ENCODE data around the gene VAV3.
"Not testable (repeated sequence)": the region's sequence is repeated elsewhere in the genome, so short reads cannot be mapped to it uniquely, and the experiment has no call there.

Gene VAV3

DNA sequence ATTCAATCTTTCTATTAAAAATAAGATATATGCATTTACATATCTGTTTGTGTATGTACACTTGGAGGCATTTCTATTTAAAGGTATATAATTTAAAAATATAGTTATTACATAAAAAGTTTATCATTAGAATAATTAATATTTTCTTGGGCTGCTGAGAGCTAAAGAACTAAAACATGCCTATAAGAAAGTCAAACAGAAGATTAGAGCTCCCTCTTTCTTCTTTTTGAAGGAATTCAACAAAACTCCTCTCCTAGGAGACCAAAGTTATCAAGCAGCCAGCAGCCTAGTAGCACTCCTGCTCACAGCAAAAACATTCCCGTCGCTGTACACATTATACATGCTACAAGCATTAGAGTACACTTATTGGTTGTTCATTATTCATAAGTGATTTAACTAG, 216.4 kb downstream of the VAV3 start:
- Histone ChIP-seq H3K36me3 (ENCODE audit: insufficient read depth, low read length) (no peaks in the 10 kb centered on the region), H3K4me3 (ENCODE audit: low read depth, low read length) (no peak overlapping the region), H3K27ac (ENCODE audit: low read depth, low read length) (no peak overlapping the region), H3K4me1 (ENCODE audit: control insufficient read depth, insufficient read depth, low read length, unreplicated experiment) (no peaks in the 10 kb centered on the region), H2AFZ (ENCODE audit: low read length, unreplicated experiment) (no peak overlapping the region), H3K79me2 (ENCODE audit: control insufficient read depth, insufficient read depth, low read length, unreplicated experiment) (no peaks in the 10 kb centered on the region), H3K27me3 (ENCODE audit: insufficient read depth, low read length) (peaks cover 15% of the 10 kb centered on the region)

DNA sequence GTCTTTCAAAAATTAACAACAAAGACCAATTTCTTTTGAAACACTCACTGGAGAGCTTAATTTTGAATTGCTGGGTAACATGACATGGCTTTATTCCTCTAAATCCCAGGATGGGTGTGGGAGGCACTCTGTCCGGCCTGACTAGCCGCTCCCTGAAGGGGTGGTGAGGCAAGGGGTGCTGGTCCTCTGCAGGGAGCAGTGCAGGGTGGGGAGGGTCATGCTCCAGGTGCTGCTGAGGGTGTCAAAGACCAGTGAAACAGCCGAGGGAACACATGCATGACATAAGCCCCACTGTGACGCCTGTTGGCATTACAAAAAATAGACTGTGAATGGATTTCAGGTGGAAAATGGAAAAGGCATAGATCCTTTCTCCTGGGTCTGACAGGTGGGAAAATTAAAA, 223.7 kb downstream of the VAV3 start:
- no peaks in the 10 kb centered on the region for H3K27me3 ChIP-seq (ENCODE audit: insufficient read depth, low read length)
- no peaks in the 10 kb centered on the region for H3K36me3 ChIP-seq (ENCODE audit: insufficient read depth, low read length)
- H3K4me1 ChIP-seq (ENCODE audit: control insufficient read depth, insufficient read depth, low read length, unreplicated experiment): no peaks in the 10 kb centered on the region
- no peak overlapping the region for H3K4me3 ChIP-seq (ENCODE audit: low read depth, low read length)
- no peak overlapping the region for H2AFZ ChIP-seq (ENCODE audit: low read length, unreplicated experiment)
- no peaks in the 10 kb centered on the region for H3K79me2 ChIP-seq (ENCODE audit: control insufficient read depth, insufficient read depth, low read length, unreplicated experiment)
- no peak overlapping the region for H3K27ac ChIP-seq (ENCODE audit: low read depth, low read length)

DNA sequence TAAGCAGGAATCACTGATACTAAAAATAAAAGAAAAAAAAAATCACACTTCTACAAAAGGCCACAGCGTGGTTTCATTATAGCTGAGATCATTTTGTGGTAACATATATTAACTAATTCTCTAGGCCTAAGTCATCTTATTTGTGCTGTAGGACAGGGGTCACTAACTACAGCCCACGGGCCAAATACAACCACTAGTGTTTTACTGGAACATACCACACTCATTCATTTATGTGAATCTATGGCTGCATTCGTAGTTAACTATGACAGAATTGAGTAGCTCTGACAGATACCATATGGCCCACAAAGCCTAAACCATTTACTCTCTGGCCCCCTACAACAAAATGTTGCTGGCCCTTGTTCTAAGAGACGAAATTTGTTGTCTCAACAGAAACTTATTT, 224.4 kb downstream of the VAV3 start:
- Histone ChIP-seq H3K36me3 (ENCODE audit: insufficient read depth, low read length) (no peaks in the 10 kb centered on the region), H3K4me1 (ENCODE audit: control insufficient read depth, insufficient read depth, low read length, unreplicated experiment) (no peaks in the 10 kb centered on the region), H3K27ac (ENCODE audit: low read depth, low read length) (no peak overlapping the region)

DNA sequence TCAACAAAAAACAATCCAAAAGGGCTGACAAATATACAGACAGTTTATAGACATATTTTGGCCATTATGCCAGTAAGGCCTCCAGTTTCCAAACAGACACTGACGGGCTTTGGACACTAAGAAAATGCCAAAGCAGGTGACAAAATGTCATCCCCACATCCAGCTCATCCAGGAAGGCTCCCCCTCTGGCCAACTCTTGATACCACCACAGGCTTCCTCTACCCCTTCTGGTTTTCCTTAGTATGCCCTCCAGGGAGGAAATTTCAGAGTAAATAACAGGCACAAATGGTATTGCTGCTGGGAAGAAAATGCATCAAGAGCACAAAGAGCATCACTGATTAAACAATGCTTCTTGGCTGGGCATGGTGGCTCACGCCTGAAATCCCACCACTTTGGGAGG, 225.3 kb downstream of the VAV3 start:
- no peak overlapping the region for H2AFZ ChIP-seq (ENCODE audit: low read length, unreplicated experiment)
- no peaks in the 10 kb centered on the region for H3K27me3 ChIP-seq (ENCODE audit: insufficient read depth, low read length)
- no peaks in the 10 kb centered on the region for H3K4me1 ChIP-seq (ENCODE audit: control insufficient read depth, insufficient read depth, low read length, unreplicated experiment)
- H3K27ac ChIP-seq (ENCODE audit: low read depth, low read length): no peak overlapping the region
- H3K4me3 ChIP-seq (ENCODE audit: low read depth, low read length): no peak overlapping the region
- no peaks in the 10 kb centered on the region for H3K79me2 ChIP-seq (ENCODE audit: control insufficient read depth, insufficient read depth, low read length, unreplicated experiment)
- H3K36me3 ChIP-seq (ENCODE audit: insufficient read depth, low read length): no peaks in the 10 kb centered on the region

More for the DNA sequence above, 224.4 kb downstream of the VAV3 start:
- Histone ChIP-seq H2AFZ (ENCODE audit: low read length, unreplicated experiment) (no peak overlapping the region), H3K27me3 (ENCODE audit: insufficient read depth, low read length) (no peaks in the 10 kb centered on the region), H3K79me2 (ENCODE audit: control insufficient read depth, insufficient read depth, low read length, unreplicated experiment) (no peaks in the 10 kb centered on the region), H3K4me3 (ENCODE audit: low read depth, low read length) (no peak overlapping the region)

DNA sequence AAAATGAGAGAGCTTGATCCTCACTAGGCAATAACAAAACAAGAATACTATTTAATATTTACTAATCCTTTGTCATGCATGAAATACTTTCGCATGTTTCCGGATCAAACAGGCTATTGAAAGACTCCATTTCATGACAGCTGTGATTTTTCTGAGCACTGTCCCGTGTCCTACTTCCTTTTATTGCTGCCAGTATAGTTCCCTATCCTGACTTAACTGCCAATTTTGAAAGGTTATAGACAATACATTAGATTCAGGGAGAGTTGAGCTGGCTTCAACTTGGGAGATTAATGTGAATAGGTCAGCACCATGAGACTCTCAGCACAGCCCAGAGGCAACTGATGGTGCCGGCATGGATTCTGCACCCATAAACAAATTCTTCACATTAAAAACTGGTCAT, 225.8 kb downstream of the VAV3 start:
- Histone ChIP-seq H2AFZ (ENCODE audit: low read length, unreplicated experiment) (no peak overlapping the region), H3K36me3 (ENCODE audit: insufficient read depth, low read length) (no peaks in the 10 kb centered on the region), H3K27ac (ENCODE audit: low read depth, low read length) (no peak overlapping the region), H3K27me3 (ENCODE audit: insufficient read depth, low read length) (no peaks in the 10 kb centered on the region), H3K79me2 (ENCODE audit: control insufficient read depth, insufficient read depth, low read length, unreplicated experiment) (no peaks in the 10 kb centered on the region), H3K4me3 (ENCODE audit: low read depth, low read length) (no peak overlapping the region), H3K4me1 (ENCODE audit: control insufficient read depth, insufficient read depth, low read length, unreplicated experiment) (no peaks in the 10 kb centered on the region)

DNA sequence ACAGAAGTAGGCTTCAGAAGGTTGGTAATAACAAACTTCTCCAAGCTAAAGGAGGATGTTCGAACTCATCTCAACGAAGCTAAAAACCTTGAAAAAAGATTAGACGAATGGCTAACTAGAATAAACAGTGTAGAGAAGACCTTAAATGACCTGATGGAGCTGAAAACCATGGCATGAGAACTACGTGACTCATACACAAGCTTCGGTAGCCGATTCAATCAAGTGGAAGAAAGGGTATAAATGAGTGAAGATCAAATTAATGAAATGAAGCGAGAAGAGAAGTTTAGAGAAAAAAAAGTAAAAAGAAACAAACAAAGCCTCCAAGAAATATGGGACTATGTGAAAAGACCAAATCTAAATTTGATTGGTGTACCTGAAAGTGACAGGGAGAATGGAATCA, 231.6 kb downstream of the VAV3 start:
- not testable (repeated sequence) for H2AFZ ChIP-seq (ENCODE audit: low read length, unreplicated experiment); H3K4me3 ChIP-seq (ENCODE audit: low read depth, low read length); H3K4me1 ChIP-seq (ENCODE audit: control insufficient read depth, insufficient read depth, low read length, unreplicated experiment); H3K27me3 ChIP-seq (ENCODE audit: insufficient read depth, low read length); H3K27ac ChIP-seq (ENCODE audit: low read depth, low read length); H3K79me2 ChIP-seq (ENCODE audit: control insufficient read depth, insufficient read depth, low read length, unreplicated experiment); H3K36me3 ChIP-seq (ENCODE audit: insufficient read depth, low read length)

DNA sequence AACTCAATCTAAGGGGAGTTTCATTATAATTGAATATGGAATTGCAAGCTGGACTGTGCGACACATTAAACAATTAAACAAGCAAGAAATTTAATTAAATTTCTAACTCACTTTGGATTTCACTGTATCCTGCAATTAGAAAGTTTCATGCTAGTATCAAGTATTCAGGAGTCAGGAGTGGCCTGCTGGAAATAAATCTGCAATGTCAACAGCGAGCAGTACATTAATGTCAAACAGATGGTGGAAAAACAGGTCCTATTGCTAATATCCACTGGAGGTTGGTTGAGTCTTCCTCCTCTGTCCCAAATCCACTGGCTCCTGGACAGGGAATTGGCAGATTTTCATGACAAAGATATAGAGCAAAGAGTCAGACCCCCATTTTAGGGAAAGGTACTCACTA, 237.1 kb downstream of the VAV3 start:
- Histone ChIP-seq H3K27ac (ENCODE audit: low read depth, low read length) (no peak overlapping the region), H2AFZ (ENCODE audit: low read length, unreplicated experiment) (no peak overlapping the region), H3K79me2 (ENCODE audit: control insufficient read depth, insufficient read depth, low read length, unreplicated experiment) (no peaks in the 10 kb centered on the region), H3K4me3 (ENCODE audit: low read depth, low read length) (no peak overlapping the region), H3K4me1 (ENCODE audit: control insufficient read depth, insufficient read depth, low read length, unreplicated experiment) (no peaks in the 10 kb centered on the region), H3K36me3 (ENCODE audit: insufficient read depth, low read length) (no peaks in the 10 kb centered on the region), H3K27me3 (ENCODE audit: insufficient read depth, low read length) (no peaks in the 10 kb centered on the region)

DNA sequence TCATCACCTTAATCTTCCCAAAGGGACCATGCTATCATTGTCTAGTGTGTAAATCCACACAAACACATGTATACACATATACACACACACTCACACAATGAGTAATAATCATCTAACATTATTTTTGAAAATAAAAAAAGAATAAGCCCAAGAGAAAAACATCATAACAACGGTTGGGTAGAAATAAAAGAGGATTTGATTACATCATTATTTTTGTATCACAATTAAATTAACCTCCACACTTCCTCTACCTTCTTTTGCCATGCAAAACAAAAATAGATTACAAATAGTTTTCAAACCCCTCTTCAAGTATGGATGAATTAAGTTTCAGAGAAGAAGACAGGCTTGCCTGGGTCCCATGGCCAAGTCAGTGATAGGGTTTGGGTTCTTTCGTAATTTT, 238.1 kb downstream of the VAV3 start:
- no peak overlapping the region for H2AFZ ChIP-seq (ENCODE audit: low read length, unreplicated experiment)
- H3K4me1 ChIP-seq (ENCODE audit: control insufficient read depth, insufficient read depth, low read length, unreplicated experiment): no peaks in the 10 kb centered on the region
- no peaks in the 10 kb centered on the region for H3K36me3 ChIP-seq (ENCODE audit: insufficient read depth, low read length)
- no peaks in the 10 kb centered on the region for H3K27me3 ChIP-seq (ENCODE audit: insufficient read depth, low read length)
- no peak overlapping the region for H3K27ac ChIP-seq (ENCODE audit: low read depth, low read length)
- H3K79me2 ChIP-seq (ENCODE audit: control insufficient read depth, insufficient read depth, low read length, unreplicated experiment): no peaks in the 10 kb centered on the region
- no peak overlapping the region for H3K4me3 ChIP-seq (ENCODE audit: low read depth, low read length)

DNA sequence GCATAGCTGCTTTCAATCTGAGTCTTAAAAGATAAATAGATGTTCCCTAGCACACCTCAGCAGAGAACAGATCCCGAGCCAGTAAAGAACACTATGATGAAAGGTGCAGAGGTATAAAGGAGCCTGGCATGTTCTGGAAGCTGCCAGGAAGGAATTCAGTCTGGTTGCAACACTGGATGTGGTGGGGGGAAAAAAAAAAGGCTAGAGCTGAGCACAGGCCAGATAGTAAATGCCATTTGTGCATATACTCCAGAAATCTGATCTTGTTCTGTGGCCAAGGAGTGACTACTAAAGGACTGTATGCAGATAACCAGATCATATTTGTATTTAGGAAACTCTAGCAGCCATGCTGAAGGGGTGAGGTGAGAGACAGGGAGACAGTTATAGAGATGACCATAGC, 240.3 kb downstream of the VAV3 start:
- Histone ChIP-seq H3K27ac (ENCODE audit: low read depth, low read length) (no peak overlapping the region), H3K4me1 (ENCODE audit: control insufficient read depth, insufficient read depth, low read length, unreplicated experiment) (no peaks in the 10 kb centered on the region), H3K4me3 (ENCODE audit: low read depth, low read length) (no peak overlapping the region), H3K27me3 (ENCODE audit: insufficient read depth, low read length) (no peaks in the 10 kb centered on the region), H3K79me2 (ENCODE audit: control insufficient read depth, insufficient read depth, low read length, unreplicated experiment) (no peaks in the 10 kb centered on the region), H2AFZ (ENCODE audit: low read length, unreplicated experiment) (no peak overlapping the region), H3K36me3 (ENCODE audit: insufficient read depth, low read length) (no peaks in the 10 kb centered on the region)

DNA sequence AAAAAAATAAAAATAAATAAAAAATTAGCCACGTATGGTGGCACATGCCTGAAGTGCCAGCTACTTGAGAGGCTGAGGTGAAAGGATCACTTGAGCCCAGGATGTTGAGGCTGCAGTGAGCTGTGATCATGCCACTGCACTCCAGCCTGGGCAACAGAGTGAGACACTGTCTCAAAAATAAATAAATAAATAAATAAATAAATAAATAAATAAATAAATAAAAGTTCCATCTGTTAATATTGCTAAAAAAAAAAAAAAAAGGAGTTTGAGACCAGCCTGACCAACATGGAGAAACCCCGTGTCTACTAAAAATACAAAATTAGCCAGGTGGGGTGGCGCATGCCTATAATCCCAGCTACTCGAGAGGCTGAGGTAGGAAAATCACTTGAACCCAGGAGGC, 244.8 kb downstream of the VAV3 start:
- not testable (repeated sequence) for H3K4me1 ChIP-seq (ENCODE audit: control insufficient read depth, insufficient read depth, low read length, unreplicated experiment); H2AFZ ChIP-seq (ENCODE audit: low read length, unreplicated experiment)

DNA sequence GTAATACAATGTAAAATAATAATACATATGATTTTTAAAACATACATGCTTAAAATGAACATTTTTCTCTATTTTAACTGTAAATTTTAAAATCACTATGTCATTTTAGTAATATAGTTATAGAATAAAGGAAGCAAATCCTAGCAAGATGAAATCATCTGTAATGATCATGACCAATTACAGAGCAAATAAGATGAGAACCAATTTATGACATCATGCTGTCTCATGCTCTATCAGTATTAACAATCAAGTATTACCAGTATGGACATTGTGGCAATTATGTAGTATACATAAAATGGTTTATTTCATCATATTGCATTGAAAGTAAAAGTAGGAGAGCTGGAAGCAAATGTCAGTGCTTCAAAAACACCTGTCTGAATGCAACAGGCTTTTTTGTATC, 255.0 kb downstream of the VAV3 start:
- Histone ChIP-seq H3K4me1 (ENCODE audit: control insufficient read depth, insufficient read depth, low read length, unreplicated experiment) (no peaks in the 10 kb centered on the region), H3K27me3 (ENCODE audit: insufficient read depth, low read length) (peaks cover 10% of the 10 kb centered on the region; the same call in 1 of the 2 replicates), H2AFZ (ENCODE audit: low read length, unreplicated experiment) (no peak overlapping the region), H3K4me3 (ENCODE audit: low read depth, low read length) (no peak overlapping the region), H3K79me2 (ENCODE audit: control insufficient read depth, insufficient read depth, low read length, unreplicated experiment) (no peaks in the 10 kb centered on the region), H3K36me3 (ENCODE audit: insufficient read depth, low read length) (no peaks in the 10 kb centered on the region), H3K27ac (ENCODE audit: low read depth, low read length) (no peak overlapping the region)

More for the DNA sequence above, 244.8 kb downstream of the VAV3 start:
- H3K4me3 ChIP-seq (ENCODE audit: low read depth, low read length); H3K27ac ChIP-seq (ENCODE audit: low read depth, low read length); H3K79me2 ChIP-seq (ENCODE audit: control insufficient read depth, insufficient read depth, low read length, unreplicated experiment); H3K36me3 ChIP-seq (ENCODE audit: insufficient read depth, low read length); H3K27me3 ChIP-seq (ENCODE audit: insufficient read depth, low read length): not testable (repeated sequence)

DNA sequence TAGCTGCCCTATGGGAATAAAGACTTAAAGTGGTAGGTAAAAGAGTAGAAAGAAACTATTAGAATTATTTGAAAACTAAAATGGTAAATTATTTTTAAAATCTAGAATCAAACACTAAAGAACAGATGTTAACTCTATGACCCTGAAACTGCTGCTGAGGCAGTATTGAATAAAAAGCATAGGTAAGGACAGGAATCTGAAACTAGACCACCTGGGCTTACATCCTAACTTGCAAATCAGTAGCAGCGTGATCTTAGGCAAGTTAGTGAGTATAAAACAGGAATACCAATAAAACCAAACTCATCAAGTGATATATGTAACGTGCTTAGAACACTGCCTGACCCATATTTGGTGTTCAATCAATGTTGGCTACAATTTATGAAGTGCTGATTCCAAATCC, 257.9 kb downstream of the VAV3 start:
- Histone ChIP-seq H3K4me1 (ENCODE audit: control insufficient read depth, insufficient read depth, low read length, unreplicated experiment) (no peaks in the 10 kb centered on the region), H3K36me3 (ENCODE audit: insufficient read depth, low read length) (no peaks in the 10 kb centered on the region), H2AFZ (ENCODE audit: low read length, unreplicated experiment) (no peak overlapping the region), H3K27me3 (ENCODE audit: insufficient read depth, low read length) (peaks cover 10% of the 10 kb centered on the region; the same call in 1 of the 2 replicates), H3K4me3 (ENCODE audit: low read depth, low read length) (no peak overlapping the region), H3K27ac (ENCODE audit: low read depth, low read length) (no peak overlapping the region), H3K79me2 (ENCODE audit: control insufficient read depth, insufficient read depth, low read length, unreplicated experiment) (no peaks in the 10 kb centered on the region)
